ENCODE measurements around the gene NR4A3.

The NR4A3 gene

GRCh38 chr9:99859243-99859980, 37.7 kb downstream of the NR4A3 start:
- ATAC-seq (replicated peaks) (no peak), DNase-seq (no peak)
- Mint-ChIP-seq H3K9me3 (no peaks in the 10 kb centered on the region), H3K36me3 (peaks cover 59 to 81% of the 10 kb centered on the region in 2 donors), H3K27ac (no peak overlapping the region), H3K27me3 (no peaks in the 10 kb centered on the region), H3K4me3 (no peak overlapping the region), H3K4me1 (peaks cover 19 to 45% of the 10 kb centered on the region in 2 donors)

DNA sequence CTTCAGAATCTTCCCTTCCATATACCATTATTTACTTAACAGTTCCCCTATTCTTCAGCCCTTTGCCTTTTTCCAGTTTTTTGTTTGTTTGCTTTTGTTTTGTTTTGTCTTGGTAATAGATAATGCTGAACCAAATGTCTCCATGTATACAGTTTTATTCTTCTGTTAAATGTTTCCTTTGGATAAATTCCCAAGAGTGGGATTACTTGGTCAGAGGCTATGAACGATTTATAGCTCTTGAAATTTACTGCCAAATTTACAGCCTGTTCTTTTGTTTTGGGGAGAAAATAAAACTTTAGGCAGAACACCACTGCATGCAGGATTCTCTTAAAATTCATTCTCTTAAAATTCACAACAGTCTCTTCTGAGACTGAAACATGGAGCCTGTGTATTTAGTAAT, 38.6 kb downstream of the NR4A3 start:
- Mint-ChIP-seq H3K27ac (peak overlapping the region; percentile 4), H3K36me3 (peaks cover 57 to 79% of the 10 kb centered on the region in 2 donors)

GRCh38 chr9:99863955-99864354, 42.3 kb downstream of the NR4A3 start:
- no peak for ATAC-seq (replicated peaks)
- DNase-seq, result no peak
- no peaks in the 10 kb centered on the region for H3K27me3 Mint-ChIP-seq
- H3K27ac Mint-ChIP-seq, result peak overlapping the region; percentile 87
- no peaks in the 10 kb centered on the region for H3K9me3 Mint-ChIP-seq
- peaks cover 36 to 56% of the 10 kb centered on the region in 2 donors for H3K36me3 Mint-ChIP-seq
- H3K4me3 Mint-ChIP-seq, result no peak overlapping the region
- peaks cover 13 to 39% of the 10 kb centered on the region in 2 donors for H3K4me1 Mint-ChIP-seq

More for the DNA sequence above, 38.6 kb downstream of the NR4A3 start:
- Mint-ChIP-seq H3K9me3 (no peaks in the 10 kb centered on the region), H3K4me1 (peaks cover 19 to 45% of the 10 kb centered on the region in 2 donors), H3K4me3 (no peak overlapping the region), H3K27me3 (no peaks in the 10 kb centered on the region)
- DNase-seq (no peak), ATAC-seq (replicated peaks) (no peak)

GRCh38 chr9:99866398-99866797, 44.7 kb downstream of the NR4A3 start:
- H3K27ac Mint-ChIP-seq, result no peak overlapping the region
- H3K27me3 Mint-ChIP-seq, result no peaks in the 10 kb centered on the region
- ATAC-seq (replicated peaks), result no peak
- peaks cover 15 to 32% of the 10 kb centered on the region in 2 donors for H3K4me1 Mint-ChIP-seq
- peaks cover 23 to 40% of the 10 kb centered on the region in 2 donors for H3K36me3 Mint-ChIP-seq
- DNase-seq, result no peak
- H3K9me3 Mint-ChIP-seq, result no peaks in the 10 kb centered on the region
- H3K4me3 Mint-ChIP-seq, result no peak overlapping the region

DNA sequence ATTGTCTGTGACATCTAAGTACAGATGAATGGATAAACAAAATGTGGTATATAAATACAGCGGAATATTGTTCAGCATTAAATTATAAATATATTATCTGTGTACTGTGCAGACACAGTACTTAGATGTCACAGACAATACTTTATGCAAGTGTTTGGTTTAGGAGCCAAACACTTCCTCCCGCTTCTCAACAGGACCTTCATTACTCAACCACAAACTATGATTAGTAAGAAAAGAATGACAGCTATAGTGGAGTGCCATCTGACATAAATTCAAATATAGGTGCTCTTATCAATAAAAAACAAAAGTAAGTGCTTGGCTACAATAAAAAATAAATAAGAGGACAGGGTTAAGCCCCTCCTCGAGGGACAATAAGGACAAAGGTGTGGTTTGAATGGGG, 45.9 kb downstream of the NR4A3 start:
- peak overlapping the region; percentile 88 for H3K27ac Mint-ChIP-seq
- no peaks in the 10 kb centered on the region for H3K27me3 Mint-ChIP-seq
- peaks cover 18 to 29% of the 10 kb centered on the region in 2 donors for H3K36me3 Mint-ChIP-seq
- no peak for DNase-seq
- peaks cover 13 to 23% of the 10 kb centered on the region in 2 donors for H3K4me1 Mint-ChIP-seq
- H3K4me3 Mint-ChIP-seq, result no peak overlapping the region
- peak; percentile 5 to 6 for ATAC-seq (replicated peaks)
- H3K9me3 Mint-ChIP-seq, result no peaks in the 10 kb centered on the region

DNA sequence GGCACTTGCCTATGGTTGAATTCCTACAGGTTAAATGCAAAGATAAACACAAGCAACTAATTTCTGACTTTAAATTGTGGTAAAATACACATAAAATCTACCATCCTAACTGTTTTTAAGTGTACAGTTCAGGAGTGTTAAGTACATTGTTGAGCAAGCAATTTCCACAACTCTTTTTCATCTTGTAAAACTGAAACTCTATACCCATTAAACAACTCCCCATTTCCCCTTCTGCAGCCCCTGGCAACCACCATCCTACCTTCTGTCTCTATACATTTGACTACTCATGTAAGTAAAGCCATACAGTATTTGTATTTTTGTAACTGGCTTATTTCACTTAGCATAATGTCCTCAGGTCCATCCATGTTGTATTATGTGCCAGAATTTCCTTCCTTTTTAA, 46.3 kb downstream of the NR4A3 start:
- no peaks in the 10 kb centered on the region for H3K9me3 Mint-ChIP-seq
- H3K4me3 Mint-ChIP-seq, result no peak overlapping the region
- peaks cover 15 to 25% of the 10 kb centered on the region in 2 donors for H3K36me3 Mint-ChIP-seq
- peaks cover 13 to 21% of the 10 kb centered on the region in 2 donors for H3K4me1 Mint-ChIP-seq
- ATAC-seq (replicated peaks) (peak; percentile 42 to 47), DNase-seq (no peak)
- H3K27ac Mint-ChIP-seq, result peak overlapping the region; percentile 88
- no peaks in the 10 kb centered on the region for H3K27me3 Mint-ChIP-seq

DNA sequence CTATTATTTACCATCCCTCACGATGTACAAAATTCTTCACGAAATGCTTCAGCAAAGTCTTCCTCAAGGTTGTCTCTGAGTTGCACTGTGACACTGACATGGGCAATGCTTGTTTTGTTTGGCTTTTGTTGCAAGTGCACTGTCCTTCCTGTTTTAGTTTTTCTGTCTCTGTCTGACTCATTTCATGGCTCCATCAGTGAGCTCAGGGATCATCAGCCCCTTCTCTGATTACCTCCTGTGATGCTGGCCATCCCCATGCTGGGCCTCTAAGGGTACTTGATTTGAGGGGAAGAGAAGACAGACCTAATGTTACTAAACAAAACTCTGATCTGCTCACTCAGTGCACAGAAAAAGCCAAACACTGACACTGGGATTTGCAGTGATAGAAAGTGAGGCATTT, 47.2 kb downstream of the NR4A3 start:
- H3K9me3 Mint-ChIP-seq, result no peaks in the 10 kb centered on the region
- peaks cover 7 to 16% of the 10 kb centered on the region in 2 donors for H3K36me3 Mint-ChIP-seq
- DNase-seq, result no peak
- H3K4me1 Mint-ChIP-seq, result peaks cover 7 to 13% of the 10 kb centered on the region in 2 donors
- peak overlapping the region; percentile 68 for H3K27ac Mint-ChIP-seq
- H3K4me3 Mint-ChIP-seq, result no peak overlapping the region
- ATAC-seq (replicated peaks), result peak; percentile 67 to 69
- H3K27me3 Mint-ChIP-seq, result no peaks in the 10 kb centered on the region

DNA sequence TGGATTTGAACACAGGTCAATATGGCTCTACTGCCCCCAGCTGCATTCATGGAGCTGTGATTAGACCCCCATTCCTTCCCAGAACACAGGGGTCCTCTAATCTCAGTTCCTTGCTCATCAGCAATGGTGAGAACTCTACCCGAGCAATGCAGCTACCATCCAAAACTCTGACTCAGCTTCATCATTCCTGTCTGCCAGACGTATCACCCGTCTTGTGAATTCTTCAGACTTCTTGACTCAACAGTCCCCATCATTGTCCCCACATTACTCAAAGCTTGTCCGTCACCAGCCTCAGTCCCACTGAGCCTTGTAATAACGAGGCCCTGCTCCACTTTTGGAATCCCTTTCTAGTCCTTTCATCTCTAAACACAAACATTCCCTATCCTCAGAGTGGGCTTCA, 48.4 kb downstream of the NR4A3 start:
- no peaks in the 10 kb centered on the region for H3K27me3 Mint-ChIP-seq
- no peak overlapping the region for H3K4me3 Mint-ChIP-seq
- ATAC-seq (replicated peaks), result peak in 1 of 2 donors; percentile 2
- peaks cover 1 to 2% of the 10 kb centered on the region in 2 donors for H3K9me3 Mint-ChIP-seq
- no peak for DNase-seq
- H3K27ac Mint-ChIP-seq, result peak overlapping the region; percentile 74
- peaks cover 4 to 9% of the 10 kb centered on the region in 2 donors for H3K36me3 Mint-ChIP-seq
- peaks cover 7 to 13% of the 10 kb centered on the region in 2 donors for H3K4me1 Mint-ChIP-seq

DNA sequence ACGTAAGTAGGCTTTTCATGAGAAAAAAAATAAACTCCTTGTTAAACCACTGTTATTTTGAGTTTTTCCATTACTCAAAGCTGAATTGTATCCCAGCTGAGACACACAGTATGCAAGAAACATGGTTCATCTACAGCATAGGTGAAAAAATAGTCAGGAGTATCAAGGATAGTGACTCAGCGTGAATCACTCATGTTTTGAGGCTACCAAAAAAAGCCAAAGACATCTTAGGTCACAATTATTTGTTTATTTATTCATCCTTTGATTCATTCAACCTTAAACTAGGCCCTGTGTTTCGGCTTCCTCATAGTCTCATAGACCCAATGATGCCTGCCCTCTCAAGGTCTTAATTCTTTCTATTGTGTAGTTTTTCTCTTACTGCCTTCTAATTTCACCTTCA, 51.8 kb downstream of the NR4A3 start:
- DNase-seq (no peak), ATAC-seq (replicated peaks) (no peak)
- H3K27me3 Mint-ChIP-seq, result no peaks in the 10 kb centered on the region
- H3K4me1 Mint-ChIP-seq, result peaks cover 0 to 7% of the 10 kb centered on the region in 2 donors
- no peak overlapping the region for H3K4me3 Mint-ChIP-seq
- H3K36me3 Mint-ChIP-seq, result peaks cover 3 to 7% of the 10 kb centered on the region in 2 donors
- peaks cover 6 to 9% of the 10 kb centered on the region in 2 donors for H3K9me3 Mint-ChIP-seq
- no peak overlapping the region for H3K27ac Mint-ChIP-seq

DNA sequence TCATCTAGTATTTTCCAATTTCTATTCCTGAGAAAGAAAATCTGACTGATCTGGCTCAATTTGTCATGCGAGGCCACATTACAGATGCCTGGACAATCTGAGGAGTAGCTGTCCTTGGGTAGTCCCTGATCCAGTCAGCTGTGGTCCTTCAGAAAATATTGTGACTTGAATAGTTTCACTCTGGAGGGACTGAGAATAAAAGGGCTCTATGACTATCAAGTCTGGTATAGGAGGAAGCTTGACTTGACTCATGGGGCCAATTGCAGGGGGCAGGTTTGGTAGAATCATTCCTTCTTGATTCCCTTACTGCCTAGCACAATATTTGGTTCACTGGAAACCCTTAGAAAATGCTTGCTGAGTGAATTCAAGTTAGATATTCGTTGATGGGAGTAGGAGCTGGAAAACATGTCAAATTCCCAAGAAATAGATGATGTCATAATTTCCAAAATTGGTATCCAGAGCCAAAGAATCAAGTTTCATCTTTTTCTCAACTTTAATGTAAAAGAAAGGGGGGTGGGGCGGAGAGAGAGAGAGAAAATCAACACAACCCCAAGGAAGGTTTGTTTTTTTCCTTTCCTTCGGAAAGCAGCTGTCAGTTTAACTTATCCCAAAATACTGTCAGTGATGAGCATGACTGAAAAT, 52.4 kb downstream of the NR4A3 start:
- Mint-ChIP-seq H3K27ac (no peak overlapping the region), H3K36me3 (peaks cover 3 to 7% of the 10 kb centered on the region in 2 donors), H3K4me3 (no peak overlapping the region), H3K27me3 (no peaks in the 10 kb centered on the region), H3K9me3 (peaks cover 6 to 9% of the 10 kb centered on the region in 2 donors), H3K4me1 (peaks cover 0 to 4% of the 10 kb centered on the region in 2 donors)
- ATAC-seq (replicated peaks), result peak in 1 of 2 donors; percentile 20
- no peak for DNase-seq

GRCh38 chr9:99876190-99876589, 54.5 kb downstream of the NR4A3 start:
- Mint-ChIP-seq H3K27ac (no peak overlapping the region), H3K36me3 (peaks cover 3% of the 10 kb centered on the region in 2 donors), H3K27me3 (peaks cover 0 to 4% of the 10 kb centered on the region in 2 donors), H3K9me3 (peaks cover 6 to 9% of the 10 kb centered on the region in 2 donors), H3K4me1 (peaks cover 0 to 2% of the 10 kb centered on the region in 2 donors), H3K4me3 (no peak overlapping the region)
- DNase-seq, result no peak
- ATAC-seq (replicated peaks), result peak; percentile 58 to 73

GRCh38 chr9:99878651-99879050, 57.0 kb downstream of the NR4A3 start:
- Mint-ChIP-seq H3K9me3 (peaks cover 6 to 9% of the 10 kb centered on the region in 2 donors), H3K4me1 (peaks cover 0 to 2% of the 10 kb centered on the region in 2 donors), H3K27me3 (peaks cover 0 to 4% of the 10 kb centered on the region in 2 donors), H3K27ac (no peak overlapping the region), H3K4me3 (no peak overlapping the region), H3K36me3 (peaks cover 3% of the 10 kb centered on the region in 2 donors)
- no peak for DNase-seq
- ATAC-seq (replicated peaks), result no peak

GRCh38 chr9:99881769-99882168, 60.1 kb downstream of the NR4A3 start:
- DNase-seq (no peak), ATAC-seq (replicated peaks) (no peak)
- no peaks in the 10 kb centered on the region for H3K9me3 Mint-ChIP-seq
- H3K4me3 Mint-ChIP-seq, result no peak overlapping the region
- H3K4me1 Mint-ChIP-seq, result peaks cover 0 to 5% of the 10 kb centered on the region in 2 donors
- peaks cover 0 to 4% of the 10 kb centered on the region in 2 donors for H3K27me3 Mint-ChIP-seq
- H3K36me3 Mint-ChIP-seq, result no peaks in the 10 kb centered on the region
- H3K27ac Mint-ChIP-seq, result no peak overlapping the region

DNA sequence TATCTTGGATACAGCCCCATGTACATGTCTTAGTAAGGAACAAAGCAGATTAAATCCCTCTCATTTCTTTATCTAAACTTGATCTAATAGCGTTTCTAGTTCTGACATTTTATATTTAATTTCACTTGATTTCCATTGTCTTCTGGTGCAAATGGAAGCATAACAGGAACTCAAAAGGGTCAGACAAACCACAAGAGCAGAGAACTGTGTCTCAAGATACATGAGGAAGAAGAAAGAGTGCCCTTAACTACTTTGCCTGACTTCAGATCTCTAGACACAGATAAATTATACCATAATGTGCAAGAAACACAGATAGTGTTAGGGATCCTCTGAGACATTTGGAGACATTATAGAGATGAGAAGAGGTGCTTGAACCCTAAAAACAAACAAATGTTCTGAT, 64.1 kb downstream of the NR4A3 start:
- peaks cover 0 to 5% of the 10 kb centered on the region in 2 donors for H3K27me3 Mint-ChIP-seq
- no peak overlapping the region for H3K27ac Mint-ChIP-seq
- H3K36me3 Mint-ChIP-seq, result no peaks in the 10 kb centered on the region
- H3K4me3 Mint-ChIP-seq, result no peak overlapping the region
- no peak for DNase-seq
- peaks cover 2 to 5% of the 10 kb centered on the region in 2 donors for H3K4me1 Mint-ChIP-seq
- ATAC-seq (replicated peaks), result no peak
- H3K9me3 Mint-ChIP-seq, result no peaks in the 10 kb centered on the region

GRCh38 chr9:99889120-99889519, 67.4 kb downstream of the NR4A3 start:
- no peak for DNase-seq
- no peaks in the 10 kb centered on the region for H3K9me3 Mint-ChIP-seq
- no peak overlapping the region for H3K27ac Mint-ChIP-seq
- ATAC-seq (replicated peaks), result peak in 1 of 2 donors; percentile 38
- no peak overlapping the region for H3K4me3 Mint-ChIP-seq
- peaks cover 2 to 5% of the 10 kb centered on the region in 2 donors for H3K4me1 Mint-ChIP-seq
- H3K36me3 Mint-ChIP-seq, result no peaks in the 10 kb centered on the region
- H3K27me3 Mint-ChIP-seq, result peaks cover 0 to 13% of the 10 kb centered on the region in 2 donors

Data from stimulated activated naive B cell treated with anti-CD40 and anti-IgM and Interleukin-4, amounts not matched to agents 10 μg/mL and 1 μg/mL and 100 μg/mL, for 72 hours (primary cell).